ENCODE measurements around the gene CHRNG.
"Not testable (repeated sequence)": the region's sequence is repeated elsewhere in the genome, so short reads cannot be mapped to it uniquely, and the experiment has no call there.

Gene CHRNG

DNA sequence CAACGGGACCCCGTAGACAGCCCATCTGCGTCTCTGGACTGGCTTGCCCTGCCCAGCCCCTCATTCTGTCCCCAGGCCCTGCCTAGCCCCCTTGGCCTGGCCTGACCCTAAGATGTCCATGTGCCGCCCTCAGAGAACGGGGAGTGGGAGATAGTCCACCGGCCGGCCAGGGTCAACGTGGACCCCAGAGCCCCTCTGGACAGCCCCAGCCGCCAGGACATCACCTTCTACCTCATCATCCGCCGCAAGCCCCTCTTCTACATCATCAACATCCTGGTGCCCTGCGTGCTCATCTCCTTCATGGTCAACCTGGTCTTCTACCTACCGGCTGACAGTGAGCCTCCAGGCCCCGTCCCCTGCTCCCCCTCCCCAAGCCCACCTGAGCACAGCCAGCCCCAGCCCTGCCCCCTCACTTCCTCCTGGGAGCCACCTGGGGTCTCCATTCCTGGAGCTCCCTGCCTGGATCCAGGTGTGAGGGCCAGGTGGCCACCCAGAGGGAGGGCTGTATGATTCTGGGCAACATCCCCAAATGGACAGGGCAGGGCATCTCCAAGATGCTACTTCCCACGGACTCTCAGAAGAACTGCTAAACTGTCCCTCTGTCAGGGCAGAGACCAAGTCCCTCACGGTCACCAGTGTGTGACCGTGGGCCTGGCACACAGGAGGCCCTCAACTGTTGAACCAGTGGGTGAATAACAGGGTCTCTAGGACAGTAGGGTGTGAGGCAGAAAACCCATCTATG lies 9.5 kb upstream of the CHRNG start:
- H4K91ac ChIP-seq (ENCODE audit: low read length), result no peak overlapping the region
- H4K8ac ChIP-seq (ENCODE audit: low read length), result no peak overlapping the region
- no peak overlapping the region for H3K4me2 ChIP-seq (ENCODE audit: low read length, poor library complexity, severe bottlenecking)
- no peak overlapping the region for H3K18ac ChIP-seq (ENCODE audit: low read depth in 1 of 2, low read length in 2 of 2)
- H3K14ac ChIP-seq (ENCODE audit: low read length in 2 of 2), result no peak overlapping the region
- H3K9me3 ChIP-seq (ENCODE audit: control insufficient read depth, low read length), result no peaks in the 10 kb centered on the region
- no peak overlapping the region for H2AK5ac ChIP-seq (ENCODE audit: low read length, severe bottlenecking)
- H2BK12ac ChIP-seq (ENCODE audit: low read length in 2 of 2), result no peak overlapping the region
- H3K23ac ChIP-seq (ENCODE audit: low read length in 2 of 2), result no peak overlapping the region
- peaks cover 24 to 67% of the 10 kb centered on the region in 2 experiments for H3K27me3 ChIP-seq (ENCODE audit: control insufficient read depth in 1 of 2, insufficient read depth in 1 of 2, low read length in 2 of 2)
- no peaks in the 10 kb centered on the region for H3K79me1 ChIP-seq (replicated peaks; ENCODE audit: low read length, poor library complexity, severe bottlenecking)
- no peak overlapping the region for H3K27ac ChIP-seq (ENCODE audit: low read length, poor library complexity, severe bottlenecking)
- no peak overlapping the region for H2BK120ac ChIP-seq (ENCODE audit: low read depth, low read length)
- H2BK15ac ChIP-seq (ENCODE audit: low read depth, poor library complexity, severe bottlenecking), result no peak overlapping the region
- no peak overlapping the region for H2BK5ac ChIP-seq (ENCODE audit: low read depth, low read length, poor library complexity, severe bottlenecking)
- DNase-seq, result no peak
- peaks cover 2% of the 10 kb centered on the region for H3K4me1 ChIP-seq (ENCODE audit: control insufficient read depth, insufficient read depth, low read depth, low read length)
- no peak overlapping the region for H2AFZ ChIP-seq (ENCODE audit: low read depth, low read length)
- 87% methylated on average over 17 of the region's 17 CpGs for WGBS
- no peak overlapping the region for H3K4me3 ChIP-seq (ENCODE audit: insufficient read depth in 1 of 2, low read depth in 1 of 2, low read length in 2 of 2)
- H3K4ac ChIP-seq (ENCODE audit: low read depth in 1 of 2, low read length in 2 of 2), result no peak overlapping the region
- H3K36me3 ChIP-seq (ENCODE audit: control insufficient read depth in 1 of 2, insufficient read depth in 2 of 2, low read depth in 1 of 2, low read length in 2 of 2), result no peaks in the 10 kb centered on the region
- no peak overlapping the region for H3K9ac ChIP-seq (ENCODE audit: low read length)

DNA sequence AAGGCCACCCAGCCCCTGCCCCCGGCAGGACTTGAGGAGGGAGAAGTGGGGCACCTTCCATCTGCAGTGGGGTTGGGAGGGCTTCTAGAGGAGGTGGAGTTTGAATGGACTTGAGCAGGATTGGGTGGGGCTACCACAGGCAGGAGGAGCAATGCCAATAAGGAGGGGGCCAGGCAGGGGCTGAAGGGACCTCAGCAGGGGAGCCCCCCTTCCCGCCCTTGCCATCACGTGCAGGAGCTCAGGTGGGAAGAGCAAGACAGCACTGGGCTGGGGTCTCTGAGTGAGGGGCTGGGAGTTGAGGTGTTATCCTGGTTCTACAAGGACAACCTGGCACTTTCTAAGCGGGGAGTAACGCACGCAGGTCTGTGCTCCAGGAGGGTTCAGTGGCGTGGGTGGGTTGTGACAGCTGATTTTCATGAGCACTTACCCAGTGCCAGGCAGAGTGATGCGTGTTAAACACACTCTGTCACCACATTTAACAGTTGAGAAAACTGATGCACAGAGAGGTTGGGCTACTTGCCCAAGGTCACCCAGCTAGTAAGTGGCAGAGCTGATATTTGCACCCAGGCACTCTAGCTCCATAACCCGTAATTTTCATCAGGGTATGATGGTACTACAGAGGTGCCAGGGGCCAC lies 8.7 kb upstream of the CHRNG start:
- Histone ChIP-seq H3K36me3 (ENCODE audit: control insufficient read depth in 1 of 2, insufficient read depth in 2 of 2, low read depth in 1 of 2, low read length in 2 of 2) (no peaks in the 10 kb centered on the region), H3K4me2 (ENCODE audit: low read length, poor library complexity, severe bottlenecking) (no peak overlapping the region), H4K91ac (ENCODE audit: low read length) (no peak overlapping the region), H3K23ac (ENCODE audit: low read length in 2 of 2) (no peak overlapping the region), H2BK12ac (ENCODE audit: low read length in 2 of 2) (no peak overlapping the region), H2BK15ac (ENCODE audit: low read depth, poor library complexity, severe bottlenecking) (no peak overlapping the region), H2BK5ac (ENCODE audit: low read depth, low read length, poor library complexity, severe bottlenecking) (no peak overlapping the region), H2AK5ac (ENCODE audit: low read length, severe bottlenecking) (no peak overlapping the region), H3K9me3 (ENCODE audit: control insufficient read depth, low read length) (peaks cover 3% of the 10 kb centered on the region), H3K4me1 (ENCODE audit: control insufficient read depth, insufficient read depth, low read depth, low read length) (peaks cover 2% of the 10 kb centered on the region), H3K79me1 (replicated peaks; ENCODE audit: low read length, poor library complexity, severe bottlenecking) (no peaks in the 10 kb centered on the region), H2AFZ (ENCODE audit: low read depth, low read length) (no peak overlapping the region), H4K8ac (ENCODE audit: low read length) (no peak overlapping the region), H3K27me3 (ENCODE audit: control insufficient read depth in 1 of 2, insufficient read depth in 1 of 2, low read length in 2 of 2) (peaks cover 24 to 65% of the 10 kb centered on the region in 2 experiments), H3K18ac (ENCODE audit: low read depth in 1 of 2, low read length in 2 of 2) (no peak overlapping the region), H3K27ac (ENCODE audit: low read length, poor library complexity, severe bottlenecking) (no peak overlapping the region), H3K14ac (ENCODE audit: low read length in 2 of 2) (no peak overlapping the region), H2BK120ac (ENCODE audit: low read depth, low read length) (no peak overlapping the region), H3K9ac (ENCODE audit: low read length) (no peak overlapping the region), H3K4ac (ENCODE audit: low read depth in 1 of 2, low read length in 2 of 2) (no peak overlapping the region), H3K4me3 (ENCODE audit: insufficient read depth in 1 of 2, low read depth in 1 of 2, low read length in 2 of 2) (no peak overlapping the region)
- no peak for DNase-seq
- 74% methylated on average over 9 of the region's 9 CpGs for WGBS

- H3K18ac ChIP-seq (ENCODE audit: low read depth in 1 of 2, low read length in 2 of 2), result no peak overlapping the region
- WGBS, result 87% methylated on average over 9 of the region's 9 CpGs
Observed at GRCh38 chr2:232532419-232532818, 7.1 kb upstream of the CHRNG start.

DNA sequence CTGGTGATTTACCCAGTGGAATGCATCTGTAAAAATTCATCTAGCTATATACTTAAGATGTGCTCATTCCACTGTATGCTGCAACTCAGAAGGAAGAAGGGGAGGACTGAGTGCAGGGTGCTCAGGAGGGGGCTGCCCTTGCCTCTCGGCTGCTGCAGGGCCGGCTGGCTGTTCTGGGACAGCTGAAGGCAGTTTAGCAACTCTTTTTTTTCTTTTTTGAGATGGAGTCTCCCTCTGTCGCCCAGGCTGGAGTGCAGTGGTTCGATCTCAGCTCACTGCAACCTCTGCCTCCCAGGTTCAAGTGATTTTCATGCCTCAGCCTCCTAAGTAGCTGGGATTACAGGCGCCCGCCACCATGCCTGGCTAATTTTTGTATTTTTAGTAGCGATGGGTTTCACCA lies 6.7 kb upstream of the CHRNG start:
- not testable (repeated sequence) for H3K9ac ChIP-seq (ENCODE audit: low read length); H3K14ac ChIP-seq (ENCODE audit: low read length in 2 of 2); H3K36me3 ChIP-seq (ENCODE audit: control insufficient read depth in 1 of 2, insufficient read depth in 2 of 2, low read depth in 1 of 2, low read length in 2 of 2); H3K4ac ChIP-seq (ENCODE audit: low read depth in 1 of 2, low read length in 2 of 2); H3K79me1 ChIP-seq (replicated peaks; ENCODE audit: low read length, poor library complexity, severe bottlenecking); H3K27ac ChIP-seq (ENCODE audit: low read length, poor library complexity, severe bottlenecking); H2BK120ac ChIP-seq (ENCODE audit: low read depth, low read length); H3K4me1 ChIP-seq (ENCODE audit: control insufficient read depth, insufficient read depth, low read depth, low read length); DNase-seq; H2BK15ac ChIP-seq (ENCODE audit: low read depth, poor library complexity, severe bottlenecking); H3K4me3 ChIP-seq (ENCODE audit: insufficient read depth in 1 of 2, low read depth in 1 of 2, low read length in 2 of 2); H3K23ac ChIP-seq (ENCODE audit: low read length in 2 of 2); H4K91ac ChIP-seq (ENCODE audit: low read length); H2BK12ac ChIP-seq (ENCODE audit: low read length in 2 of 2); H2AK5ac ChIP-seq (ENCODE audit: low read length, severe bottlenecking); H3K18ac ChIP-seq (ENCODE audit: low read depth in 1 of 2, low read length in 2 of 2); H2BK5ac ChIP-seq (ENCODE audit: low read depth, low read length, poor library complexity, severe bottlenecking); H2AFZ ChIP-seq (ENCODE audit: low read depth, low read length); H4K8ac ChIP-seq (ENCODE audit: low read length); H3K4me2 ChIP-seq (ENCODE audit: low read length, poor library complexity, severe bottlenecking)
- Histone ChIP-seq H3K27me3 (ENCODE audit: control insufficient read depth in 1 of 2, insufficient read depth in 1 of 2, low read length in 2 of 2) (peaks cover 17 to 67% of the 10 kb centered on the region in 2 experiments), H3K9me3 (ENCODE audit: control insufficient read depth, low read length) (peaks cover 11% of the 10 kb centered on the region)
- 84% methylated on average over 7 of the region's 7 CpGs for WGBS

More at GRCh38 chr2:232532419-232532818, 7.1 kb upstream of the CHRNG start:
- H2AK5ac ChIP-seq (ENCODE audit: low read length, severe bottlenecking), result no peak overlapping the region
- no peak overlapping the region for H4K91ac ChIP-seq (ENCODE audit: low read length)
- peaks cover 11% of the 10 kb centered on the region for H3K9me3 ChIP-seq (ENCODE audit: control insufficient read depth, low read length)
- no peak overlapping the region for H2AFZ ChIP-seq (ENCODE audit: low read depth, low read length)
- H3K79me1 ChIP-seq (replicated peaks; ENCODE audit: low read length, poor library complexity, severe bottlenecking), result no peaks in the 10 kb centered on the region
- H3K27me3 ChIP-seq (ENCODE audit: control insufficient read depth in 1 of 2, insufficient read depth in 1 of 2, low read length in 2 of 2), result peaks cover 18 to 66% of the 10 kb centered on the region in 2 experiments
- no peak overlapping the region for H2BK12ac ChIP-seq (ENCODE audit: low read length in 2 of 2)
- H3K14ac ChIP-seq (ENCODE audit: low read length in 2 of 2), result no peak overlapping the region
- no peak overlapping the region for H2BK5ac ChIP-seq (ENCODE audit: low read depth, low read length, poor library complexity, severe bottlenecking)
- H3K9ac ChIP-seq (ENCODE audit: low read length), result no peak overlapping the region
- H3K4me3 ChIP-seq (ENCODE audit: insufficient read depth in 1 of 2, low read depth in 1 of 2, low read length in 2 of 2), result no peak overlapping the region
- H3K4ac ChIP-seq (ENCODE audit: low read depth in 1 of 2, low read length in 2 of 2), result no peak overlapping the region
- no peak for DNase-seq
- H3K4me2 ChIP-seq (ENCODE audit: low read length, poor library complexity, severe bottlenecking), result no peak overlapping the region
- H3K36me3 ChIP-seq (ENCODE audit: control insufficient read depth in 1 of 2, insufficient read depth in 2 of 2, low read depth in 1 of 2, low read length in 2 of 2), result no peaks in the 10 kb centered on the region
- H3K4me1 ChIP-seq (ENCODE audit: control insufficient read depth, insufficient read depth, low read depth, low read length), result no peaks in the 10 kb centered on the region
- H3K27ac ChIP-seq (ENCODE audit: low read length, poor library complexity, severe bottlenecking), result no peak overlapping the region
- no peak overlapping the region for H2BK120ac ChIP-seq (ENCODE audit: low read depth, low read length)
- no peak overlapping the region for H3K23ac ChIP-seq (ENCODE audit: low read length in 2 of 2)
- no peak overlapping the region for H2BK15ac ChIP-seq (ENCODE audit: low read depth, poor library complexity, severe bottlenecking)
- no peak overlapping the region for H4K8ac ChIP-seq (ENCODE audit: low read length)

All from mesenchymal stem cell (in vitro differentiated cells and primary cell).